Measurements from ENCODE around the gene TMED1.

The TMED1 gene

GRCh38 chr19:10830931-10831779, 4.9 kb downstream of the TMED1 start:
- DNase-seq: peak in 1 of 2 experiments; percentile 7

GRCh38 chr19:10830370-10830769, 5.6 kb downstream of the TMED1 start:
- no peak for DNase-seq

- DNase-seq: no peak
Observed at GRCh38 chr19:10829967-10830366, 6.0 kb downstream of the TMED1 start.

- no peak for DNase-seq
Observed at GRCh38 chr19:10828981-10829821, 6.8 kb downstream of the TMED1 start.

GRCh38 chr19:10826846-10827245, 9.2 kb downstream of the TMED1 start:
- no peak for DNase-seq

GRCh38 chr19:10826231-10826630, 9.8 kb downstream of the TMED1 start:
- DNase-seq: no peak

- DNase-seq: no peak
Observed at GRCh38 chr19:10823690-10824089, 12.3 kb downstream of the TMED1 start.

- DNase-seq: no peak
Observed at GRCh38 chr19:10820173-10820572, 15.8 kb downstream of the TMED1 start.

GRCh38 chr19:10819124-10820060, 16.6 kb downstream of the TMED1 start:
- DNase-seq: no peak

GRCh38 chr19:10818301-10819123, 17.5 kb downstream of the TMED1 start:
- DNase-seq: no peak

- DNase-seq: no peak
Observed at GRCh38 chr19:10817291-10818038, 18.5 kb downstream of the TMED1 start.

- DNase-seq: no peak
Observed at GRCh38 chr19:10816691-10817090, 19.3 kb downstream of the TMED1 start.

GRCh38 chr19:10815969-10816644, 19.9 kb downstream of the TMED1 start:
- no peak for DNase-seq

GRCh38 chr19:10815007-10815536, 20.9 kb downstream of the TMED1 start:
- DNase-seq: no peak

- DNase-seq: peak; percentile 72 to 76
Observed at GRCh38 chr19:10812902-10813404, 23.1 kb downstream of the TMED1 start.

- no peak for DNase-seq
Observed at GRCh38 chr19:10812196-10812595, 23.8 kb downstream of the TMED1 start.

GRCh38 chr19:10811391-10812111, 24.5 kb downstream of the TMED1 start:
- no peak for DNase-seq

GRCh38 chr19:10809651-10810285, 26.2 kb downstream of the TMED1 start:
- DNase-seq: no peak

Measured in SW 1271 (cell line).